Caki2 (cell line): ENCODE results near the gene C15orf40. TPM values are rescaled to one million over a fixed set of nuclear protein-coding genes. Genes with fewer than 3 reads are reported as not detected.
"Not testable (repeated sequence)": the region's sequence is repeated elsewhere in the genome, so short reads cannot be mapped to it uniquely, and the experiment has no call there.

Experiments used
- DNase-seq: peaks from one replicate; pipeline ENCODE4 v3.0.0-alpha.2; 2015; ENCODE audit warnings: low read depth
- in situ Hi-C: cut with HindIII; loops from 2 replicates; pipeline ENCODE4 v1.10.0; 2016; ENCODE audit warnings: low sequenced_read_pairs, low pct_unique_long_range_greater_than_20kb, mixed read lengths
- total RNA-seq: library from RNA; depleted of rRNA; stranded (reverse); fragments of >200 nt; shearing (Covaris generic); gene quantifications from 2 replicates; pipeline ENCODE4 v1.2.3, GENCODE V29; 2014; ENCODE audit warnings: low replicate concordance

The C15orf40 gene
- total RNA-seq, 1 experiment from 2014 or later: 37.6 TPM

DNA sequence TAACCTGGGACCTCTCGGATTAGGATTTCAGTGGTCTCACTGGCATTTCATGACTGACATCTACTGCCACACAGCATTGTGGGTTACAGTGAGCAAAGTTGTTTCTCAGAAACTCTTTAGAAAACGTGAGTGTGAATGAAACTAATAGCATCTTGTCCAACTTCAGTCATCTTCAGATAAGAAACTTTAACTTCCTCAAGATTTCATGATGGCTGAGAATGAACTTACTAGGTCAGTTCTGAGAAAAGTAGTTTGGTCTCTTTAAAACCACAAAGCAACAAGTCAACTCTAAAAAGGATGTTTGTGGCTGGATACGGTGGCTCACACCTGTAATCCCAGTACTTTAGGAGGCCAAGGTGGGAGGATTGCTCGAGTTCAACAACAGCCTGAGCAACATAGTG, 44.8 kb downstream of the C15orf40 start:
- DNase-seq: no peak
- in situ Hi-C loops: no loop called here

DNA sequence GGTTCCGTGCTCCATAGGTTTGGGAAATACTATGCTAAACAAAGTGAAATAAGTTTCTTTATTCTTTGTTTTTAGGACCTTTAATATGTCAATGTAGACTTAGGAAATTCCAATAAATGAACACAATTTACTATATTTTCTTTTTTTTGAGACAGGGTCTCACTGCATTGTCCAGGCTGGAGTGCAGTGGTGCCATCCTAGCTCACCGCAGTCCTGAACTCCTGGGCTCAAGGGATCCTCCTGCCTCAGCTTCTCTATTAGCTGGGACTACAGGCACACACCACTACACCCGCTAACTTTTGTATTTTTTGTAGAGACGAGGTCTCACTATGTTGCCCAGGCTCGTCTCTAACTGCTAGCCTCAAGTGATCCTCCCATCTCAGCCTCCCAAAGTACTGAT, 46.5 kb downstream of the C15orf40 start:
- in situ Hi-C loops: no loop called here
- DNase-seq: no peak

DNA sequence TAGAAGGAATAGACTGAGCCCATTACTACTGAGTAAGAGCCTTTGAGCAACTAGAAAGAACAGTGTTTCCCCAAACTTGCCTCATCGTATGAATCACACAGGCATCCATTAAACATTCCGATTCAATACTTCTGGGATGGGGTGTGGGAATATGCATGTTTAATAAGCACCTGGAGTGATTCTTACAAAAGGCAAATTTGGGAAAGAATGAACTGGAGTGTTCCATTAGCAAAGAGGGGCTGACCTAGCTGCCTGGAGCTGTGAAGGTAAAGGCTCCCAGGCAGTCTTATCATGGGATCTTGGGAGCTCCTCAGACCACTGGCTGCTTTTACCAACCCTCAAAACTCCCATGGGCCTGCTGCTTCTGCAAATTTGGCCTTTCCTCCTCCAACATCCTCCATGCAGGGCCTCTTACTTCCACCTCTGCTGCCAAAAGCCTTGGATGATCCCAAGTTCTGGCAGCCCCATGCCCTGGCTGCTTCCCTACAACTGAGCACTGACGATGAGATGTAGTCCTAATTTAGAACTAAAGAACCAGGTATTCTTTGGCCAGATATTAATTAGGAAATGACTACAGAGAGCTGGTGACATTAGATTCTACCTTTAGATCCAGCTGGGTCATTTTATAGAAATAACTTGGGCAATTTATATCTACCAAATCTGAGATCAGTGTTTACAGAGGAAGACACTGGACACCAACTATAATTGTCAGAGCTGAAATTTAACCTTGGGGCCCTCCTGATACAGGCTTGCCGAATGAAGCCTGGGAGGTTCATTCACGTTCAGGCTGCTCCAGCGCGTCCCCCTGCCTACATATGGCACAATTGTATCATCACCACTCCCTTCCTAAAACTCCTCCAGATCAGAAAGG, 47.7 kb downstream of the C15orf40 start:
- in situ Hi-C loops: no loop called here
- no peak for DNase-seq

DNA sequence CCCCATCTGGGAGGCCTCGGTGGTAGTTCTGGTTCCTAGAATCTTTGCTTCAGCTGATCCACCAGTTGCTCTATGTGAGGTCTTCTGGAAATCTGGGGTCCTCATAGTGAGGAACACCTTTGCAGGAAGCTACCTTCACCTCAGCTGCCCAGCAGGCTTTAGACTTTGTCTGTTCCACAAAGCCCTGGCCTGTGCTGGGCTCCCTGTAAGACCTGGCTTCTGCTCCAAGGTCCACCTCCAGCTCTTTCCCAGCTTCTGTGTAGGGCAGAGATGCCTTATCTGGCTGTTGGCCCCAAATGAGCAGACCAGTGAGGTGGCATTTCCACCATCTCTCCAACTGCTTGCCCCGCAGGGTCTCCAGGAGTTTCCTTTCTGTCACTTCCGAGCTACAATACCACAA, 50.7 kb downstream of the C15orf40 start:
- in situ Hi-C loops: no loop called here
- DNase-seq: no peak

DNA sequence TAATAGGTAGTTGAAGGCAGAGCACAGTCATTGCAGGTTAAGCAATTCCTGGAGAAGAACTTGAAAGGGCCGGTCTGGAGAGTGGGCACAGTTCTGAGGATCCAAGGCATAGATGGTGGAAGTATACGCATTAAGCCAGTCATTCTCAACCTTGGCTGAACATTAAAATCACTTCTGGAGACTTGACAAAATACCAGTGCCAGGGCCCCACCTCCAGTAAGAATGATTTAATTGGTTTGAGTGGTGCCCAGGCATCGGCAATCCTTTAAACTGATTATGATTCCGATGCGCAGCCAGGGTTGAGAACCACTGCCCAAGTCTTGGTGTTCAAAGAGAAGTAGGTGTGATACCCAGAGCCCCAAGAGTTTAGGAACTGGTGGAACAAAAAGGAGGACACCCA, 52.0 kb downstream of the C15orf40 start:
- no peak for DNase-seq
- in situ Hi-C loops: no loop called here

DNA sequence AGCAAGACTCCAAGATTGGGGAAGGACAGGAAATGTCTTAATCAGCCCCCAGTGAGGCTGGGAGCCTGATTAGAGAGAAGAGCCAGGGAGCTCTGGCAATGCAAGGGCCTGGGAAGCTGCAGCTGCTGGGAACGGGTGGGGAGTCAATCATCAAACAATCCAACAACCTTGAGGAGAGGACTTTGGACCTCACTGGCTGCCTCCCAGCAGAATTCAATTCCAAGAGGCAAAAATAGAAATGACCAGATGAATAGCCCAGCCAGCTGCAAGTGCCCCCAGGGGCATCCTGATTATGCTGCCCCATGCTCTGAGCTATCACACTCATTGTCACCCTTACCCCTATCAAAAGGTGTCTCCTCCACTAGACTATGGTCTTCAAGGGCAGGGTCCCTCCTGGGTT, 52.8 kb downstream of the C15orf40 start:
- DNase-seq: no peak
- in situ Hi-C loops: no loop called here

DNA sequence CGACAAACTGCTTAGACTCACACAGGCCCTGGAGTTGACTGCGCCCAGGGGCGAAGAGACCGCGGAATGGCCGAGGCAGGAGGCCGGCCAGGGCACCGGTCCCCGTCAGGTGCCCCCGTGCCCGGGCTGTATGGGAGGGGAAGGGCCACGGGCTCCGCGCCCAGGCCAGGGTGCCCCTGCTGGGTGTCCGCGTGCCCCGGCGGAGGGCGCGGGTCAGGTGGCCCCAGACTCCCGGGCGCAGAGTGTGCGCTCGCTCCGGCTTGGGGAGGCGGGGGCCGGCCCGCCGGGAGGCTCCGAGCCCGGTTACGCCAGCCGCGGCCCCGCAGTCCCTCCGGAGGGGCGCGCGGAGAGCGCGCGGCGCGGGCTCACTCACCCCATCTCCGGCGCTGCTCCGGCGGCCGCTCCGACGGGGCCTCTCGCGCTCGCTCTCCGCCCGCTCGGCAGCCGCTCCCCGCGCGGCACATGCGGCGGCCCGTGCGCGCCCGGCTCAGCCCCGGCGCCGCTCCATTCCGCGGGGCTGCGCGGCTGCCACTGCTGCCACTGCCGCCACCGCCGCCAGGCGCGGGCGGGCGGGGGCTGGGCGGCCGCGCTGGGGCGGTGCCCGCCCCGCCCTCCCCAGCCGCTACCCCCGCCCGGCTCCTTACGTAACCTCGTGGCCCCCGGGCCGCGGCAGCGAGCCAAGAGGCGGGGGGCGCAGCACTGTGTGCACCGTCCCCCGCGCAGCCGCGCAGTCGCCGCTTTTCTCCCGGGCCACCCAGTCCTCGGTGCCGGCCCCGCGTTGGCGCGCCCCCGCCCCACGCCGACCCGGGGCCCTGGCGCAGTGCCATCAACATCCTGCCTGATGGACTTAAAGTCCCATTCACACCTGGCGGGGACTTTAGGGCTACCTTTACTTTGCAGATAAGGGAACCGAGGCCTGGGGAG, 59.0 kb downstream of the C15orf40 start, which contains the start of gene HOMER2:
Gene HOMER2 (minus strand): TSS at position 563 of the 924 bp plus-strand sequence. CDS start 185 bp downstream, at position 378.
- DNase-seq: peak; percentile 25
- in situ Hi-C loops: no loop called here

DNA sequence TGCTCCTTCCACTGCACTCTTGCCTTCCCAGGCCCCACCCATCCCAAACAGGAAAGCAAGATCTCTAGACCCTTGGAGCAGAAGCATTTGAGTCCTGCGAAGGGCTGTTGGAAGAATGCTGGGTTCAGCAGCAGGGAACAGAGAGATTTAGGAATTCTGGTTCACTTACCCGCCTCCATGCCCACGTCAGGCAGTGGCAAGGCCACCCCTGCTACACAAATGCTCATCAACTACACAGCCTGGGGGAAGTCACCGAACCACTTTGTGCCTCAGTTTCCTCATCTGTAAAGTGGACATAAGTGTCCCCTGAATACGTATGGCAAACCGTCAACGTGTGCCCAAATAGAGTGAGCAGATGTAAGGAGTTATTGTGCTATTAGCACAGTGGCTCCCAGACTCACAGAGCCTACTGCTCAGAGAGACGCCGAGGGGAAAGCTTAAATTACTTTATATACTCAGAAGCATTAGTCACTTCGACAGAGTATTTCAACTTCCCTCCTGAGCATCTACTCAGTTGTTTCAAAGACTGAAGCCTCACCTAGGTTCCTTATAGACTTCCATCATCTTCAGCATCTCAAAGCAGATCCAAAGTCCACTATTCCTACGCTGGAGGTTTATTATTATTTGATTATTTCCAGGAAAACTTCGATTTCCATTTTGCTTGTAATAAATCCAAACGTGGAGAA, 59.8 kb downstream of the C15orf40 start:
- in situ Hi-C loops: no loop called here
- DNase-seq: peak; percentile 17

DNA sequence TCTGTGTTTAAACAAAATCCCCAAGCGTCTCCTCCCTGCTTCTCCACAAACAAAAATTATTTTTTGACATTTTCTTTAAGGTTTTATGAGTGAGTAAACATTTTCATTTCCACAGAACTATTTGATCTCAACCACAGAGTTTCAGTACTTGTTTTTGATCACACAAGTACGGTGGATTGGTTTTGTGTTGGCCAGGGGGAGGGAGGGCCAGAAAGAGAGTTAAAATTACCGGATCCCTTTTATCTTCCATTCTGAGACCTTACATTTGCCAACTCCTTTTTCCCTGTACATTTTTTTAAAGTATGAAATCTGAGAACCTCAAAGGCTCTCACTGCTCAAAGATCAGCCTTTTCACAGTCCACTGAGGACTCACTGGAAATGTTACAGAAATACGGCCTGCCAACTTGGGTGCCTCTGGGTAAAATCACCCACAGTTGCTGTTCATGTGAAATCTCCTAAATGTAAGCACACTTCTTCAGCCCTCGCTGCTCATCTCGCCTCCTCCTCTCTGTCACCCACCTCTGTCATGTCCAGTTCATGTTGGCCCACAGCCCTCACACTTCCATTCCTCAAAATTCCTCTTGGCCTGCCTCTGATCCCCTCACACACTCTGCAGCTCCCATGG, 60.6 kb downstream of the C15orf40 start:
- no peak for DNase-seq
- in situ Hi-C loops: no loop called here

DNA sequence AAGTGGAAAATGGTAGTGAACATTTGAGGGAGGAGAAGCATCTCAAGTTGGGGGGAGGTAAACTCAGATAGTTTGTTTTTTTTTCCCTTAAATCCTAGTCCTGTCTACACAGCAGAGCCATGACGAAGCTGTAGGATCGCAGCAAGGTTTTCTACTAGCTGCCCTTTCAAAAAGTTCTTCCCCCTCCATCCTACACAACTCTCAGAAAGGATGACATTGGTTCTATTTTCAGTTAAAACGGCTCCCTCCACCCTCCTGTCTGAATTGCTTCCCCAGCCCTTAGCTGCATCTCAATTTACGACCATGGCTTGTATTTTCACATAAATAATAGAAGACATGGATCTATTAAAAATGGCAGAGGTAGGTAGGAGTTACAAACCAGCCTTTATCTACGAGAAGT, 61.1 kb downstream of the C15orf40 start:
- in situ Hi-C loops: no loop called here
- DNase-seq: no peak

DNA sequence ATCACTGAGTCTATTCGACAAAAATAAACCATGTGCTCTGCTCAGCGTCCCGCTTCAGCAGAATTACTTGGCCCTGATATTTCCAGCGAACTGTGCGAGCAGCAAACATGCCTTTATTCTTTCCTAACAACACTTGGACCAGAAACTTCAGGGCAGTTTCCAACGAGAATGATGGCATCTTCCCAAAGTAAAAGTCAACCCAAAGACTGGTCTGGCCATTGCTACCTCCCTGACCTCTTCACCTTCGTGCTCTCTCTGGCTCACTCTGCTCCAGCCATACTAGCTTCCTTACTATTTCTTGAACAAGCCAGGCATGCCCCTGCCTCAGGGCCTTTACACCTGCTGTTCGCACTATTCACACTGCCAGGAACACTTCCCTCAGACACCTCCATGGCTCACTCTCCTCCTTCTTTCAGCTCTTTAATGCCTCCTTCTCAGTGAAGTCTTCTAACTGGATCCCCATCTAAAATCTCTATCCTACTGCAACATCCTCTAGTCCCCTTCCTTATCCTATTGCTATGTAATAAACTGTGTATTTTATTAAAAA, 65.2 kb downstream of the C15orf40 start:
- DNase-seq: no peak
- in situ Hi-C loops: no loop called here

DNA sequence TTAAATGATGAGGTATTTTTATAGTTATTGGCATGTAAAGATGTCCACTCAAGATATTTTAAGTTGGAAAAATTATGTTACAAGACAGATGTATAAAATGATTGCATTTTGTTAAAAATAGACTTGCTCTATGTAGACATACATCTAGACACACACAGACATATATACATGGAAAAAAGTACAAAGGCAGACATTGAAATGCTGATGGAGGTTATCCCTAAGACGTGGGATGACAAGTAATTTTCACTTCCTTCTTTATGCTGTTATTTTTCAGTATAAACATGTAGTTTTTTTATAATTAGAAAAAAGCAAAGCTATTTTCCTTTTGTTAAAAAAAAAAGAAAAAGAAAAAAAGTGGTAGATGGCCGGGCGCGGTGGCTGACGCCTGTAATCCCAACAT, 66.1 kb downstream of the C15orf40 start:
- DNase-seq: no peak
- in situ Hi-C loops: no loop called here

DNA sequence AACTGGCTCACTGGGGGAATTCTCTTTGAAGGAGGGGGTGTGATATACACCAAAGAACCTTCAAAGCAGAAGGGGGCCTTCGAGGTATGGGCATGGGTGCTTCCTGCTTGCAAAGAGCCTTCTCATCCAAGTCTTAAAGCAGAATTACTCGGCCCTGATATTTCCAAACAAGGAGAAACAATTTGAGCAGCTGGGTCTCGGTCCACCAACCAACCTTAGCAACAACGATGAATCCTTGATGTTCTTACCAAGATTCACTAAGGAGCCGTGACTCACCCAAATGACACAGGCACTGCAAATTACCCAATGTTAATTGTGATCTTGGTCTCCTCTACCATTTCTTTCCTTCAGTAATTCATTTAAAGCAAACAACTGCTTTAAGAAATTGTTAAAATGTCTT, 66.6 kb downstream of the C15orf40 start:
- DNase-seq: peak; percentile 85
- in situ Hi-C loops: no loop called here

DNA sequence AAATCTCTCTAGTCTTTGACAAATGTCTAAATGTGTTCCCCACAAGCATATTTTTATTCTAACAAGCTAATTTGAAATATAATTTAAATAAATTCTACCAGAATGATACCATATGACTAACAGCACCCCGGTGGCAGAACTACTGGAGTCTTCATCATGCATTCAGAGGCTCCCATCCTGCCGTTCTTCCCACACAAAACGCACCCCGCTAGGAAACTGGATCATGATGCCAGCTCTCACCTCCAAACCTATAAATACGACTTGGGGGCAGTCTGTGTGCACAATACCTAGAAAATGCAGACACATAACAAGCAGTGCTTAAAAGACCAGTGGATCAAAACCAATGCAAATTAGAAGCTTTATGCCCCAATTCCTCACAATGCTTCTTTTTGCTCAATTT, 67.4 kb downstream of the C15orf40 start:
- in situ Hi-C loops: no loop called here
- no peak for DNase-seq

DNA sequence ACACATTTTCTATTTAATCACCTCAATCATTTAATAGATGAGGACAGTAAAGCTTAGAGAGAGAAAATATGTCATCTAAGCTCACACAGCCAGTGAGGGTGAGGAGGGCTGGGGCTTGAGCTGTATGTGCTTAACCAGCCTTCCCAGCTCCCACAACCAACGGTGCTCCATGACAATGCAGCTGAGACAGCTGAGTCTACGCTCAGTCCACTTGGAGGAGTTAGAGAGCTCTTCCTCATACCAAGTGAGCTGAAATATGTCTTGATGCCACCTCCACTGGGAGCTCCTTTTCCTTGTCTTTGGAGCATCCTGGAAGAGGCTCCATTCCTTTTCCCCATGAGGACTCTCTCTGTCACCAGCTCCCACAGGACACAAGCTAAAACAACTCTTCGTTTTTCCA, 68.3 kb downstream of the C15orf40 start:
- DNase-seq: peak; percentile 36
- in situ Hi-C loops: no loop called here

DNA sequence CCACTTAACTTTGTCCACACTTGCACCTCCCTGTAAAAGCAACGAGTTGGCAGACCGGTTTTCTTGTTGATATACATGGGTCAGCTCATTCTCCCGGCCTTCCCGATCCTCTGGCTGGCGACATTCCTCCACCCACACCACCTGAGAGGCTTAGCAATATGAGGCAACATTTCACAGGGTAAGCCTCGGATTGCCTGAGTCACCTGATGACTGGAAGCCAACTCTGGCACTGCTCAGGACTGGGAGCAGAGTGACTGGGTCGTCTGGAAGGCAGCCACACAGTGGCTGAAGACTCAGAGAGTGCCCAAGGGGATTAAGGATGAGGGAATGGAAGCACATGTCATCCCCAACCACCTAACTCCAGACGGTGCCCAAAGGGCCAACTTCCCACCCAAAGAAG, 68.7 kb downstream of the C15orf40 start:
- peak; percentile 80 for DNase-seq
- in situ Hi-C loops: no loop called here

DNA sequence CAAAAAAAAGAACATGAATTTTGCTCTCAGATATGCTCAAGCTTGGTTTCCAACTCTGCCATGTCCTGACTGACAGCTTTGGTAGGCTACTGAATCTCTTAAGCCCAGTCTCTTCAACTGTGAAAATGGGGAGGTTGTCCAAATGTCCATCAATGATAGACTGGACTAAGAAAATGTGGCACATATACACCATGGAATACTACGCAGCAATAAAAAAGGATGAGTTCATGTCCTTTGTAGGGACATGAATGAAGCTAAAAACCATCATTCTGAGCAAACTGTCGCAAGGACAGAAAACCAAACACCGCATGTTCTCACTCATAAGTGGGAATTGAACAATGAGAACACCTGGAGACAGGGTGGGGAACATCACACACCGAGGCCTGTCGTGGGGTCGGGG, 71.8 kb downstream of the C15orf40 start:
- DNase-seq, in situ Hi-C loops: not testable (repeated sequence)
